Neural cell (in vitro differentiated cells): Measurements from ENCODE around the gene FKBP4. TPM values are rescaled to one million over a fixed set of nuclear protein-coding genes. Genes with fewer than 3 reads are reported as not detected.

Experiments used
- H2AFZ ChIP-seq: fragments of 200-600, 300-800 bp; sonication (generic), shearing (Covaris generic); 2 replicates; pipeline ENCODE4 v1.6.0; 2014; ENCODE audit warnings: low read depth, mild to moderate bottlenecking, antibody characterized with exemption, low read length, moderate library complexity
- H3F3A ChIP-seq: fragments of 200-600 bp; shearing (Covaris generic); 2 replicates; pipeline ENCODE4 v1.6.1; 2016; ENCODE audit warnings: mild to moderate bottlenecking, moderate library complexity, mixed read lengths, antibody characterized with exemption, low read length; ENCODE audit not compliant: insufficient read depth, poor library complexity, severe bottlenecking
- H3K27ac ChIP-seq: fragments of 200-600, 300-800 bp; sonication (generic), shearing (Covaris generic); 2 replicates; pipeline ENCODE4 v1.5.1; 2014; ENCODE audit warnings: mild to moderate bottlenecking, low read length, moderate library complexity
- H3K27me3 ChIP-seq: fragments of 300-800, 200-600 bp; sonication (generic), shearing (Covaris generic); 2 replicates; pipeline ENCODE4 v1.6.0; 2014; ENCODE audit warnings: mild to moderate bottlenecking, low read depth, low read length, moderate library complexity; ENCODE audit not compliant: insufficient read depth
- H3K36me3 ChIP-seq: fragments of 300-800, 200-600 bp; sonication (generic), shearing (Covaris generic); 2 replicates; pipeline ENCODE4 v1.5.1; 2014; ENCODE audit warnings: mild to moderate bottlenecking, antibody characterized with exemption, low read length, moderate library complexity; ENCODE audit not compliant: insufficient read depth
- H3K4me2 ChIP-seq: fragments of 300-800, 200-600 bp; sonication (generic), shearing (Covaris generic); 2 replicates; pipeline ENCODE4 v1.6.0; 2014; ENCODE audit warnings: mild to moderate bottlenecking, low read length
- H3K4me3 ChIP-seq: fragments of 300-800, 200-600 bp; sonication (generic), shearing (Covaris generic); 2 replicates; pipeline ENCODE4 v1.5.1; 2014; ENCODE audit warnings: mild to moderate bottlenecking, low read length, moderate library complexity
- H3K79me2 ChIP-seq: fragments of 200-600 bp; shearing (Covaris generic); replicated peaks from 2 replicates; pipeline ENCODE4 v1.6.0; 2014; ENCODE audit warnings: mild to moderate bottlenecking, low read length, moderate library complexity; ENCODE audit not compliant: insufficient read depth
- H3K9ac ChIP-seq: fragments of 300-800, 200-600 bp; sonication (generic), shearing (Covaris generic); 2 replicates; pipeline ENCODE4 v1.6.1; 2016; ENCODE audit warnings: mild to moderate bottlenecking, low read length, mixed read lengths
- H3K9me2 ChIP-seq: fragments of 200-600 bp; shearing (Covaris generic); 2 replicates; pipeline ENCODE4 v1.6.1; 2016; ENCODE audit warnings: mild to moderate bottlenecking, low read length, mixed read lengths; ENCODE audit not compliant: insufficient read depth
- H3K9me3 ChIP-seq: fragments of 200-600, 300-800 bp; sonication (generic), shearing (Covaris generic); 2 replicates; pipeline ENCODE4 v1.6.1; 2016; ENCODE audit warnings: mild to moderate bottlenecking, mixed run types, low read length, moderate library complexity, mixed read lengths
- H4K20me1 ChIP-seq: fragments of 200-600 bp; shearing (Covaris generic); 2 replicates; pipeline ENCODE4 v1.6.1; 2016; ENCODE audit warnings: mild to moderate bottlenecking, mixed run types; ENCODE audit not compliant: insufficient read depth
- EP300 ChIP-seq: fragments of 450-650 bp; conservative IDR thresholded peaks from 2 replicates; pipeline ENCODE4 v1.6.1; 2014; ENCODE audit warnings: antibody characterized with exemption, mild to moderate bottlenecking, moderate library complexity; ENCODE audit not compliant: poor library complexity, severe bottlenecking
- EZH2 ChIP-seq: fragments of 200-600, 300-800 bp; shearing (Covaris generic), sonication (generic); IDR thresholded peaks from 2 replicates; pipeline ENCODE4 v1.6.1; 2014; ENCODE audit warnings: antibody characterized with exemption, low read length, borderline replicate concordance, mild to moderate bottlenecking; ENCODE audit not compliant: insufficient read depth, poor library complexity, severe bottlenecking
- MXI1 ChIP-seq: fragments of 450-650 bp; conservative IDR thresholded peaks from 2 replicates; pipeline ENCODE4 v1.6.1; 2014; ENCODE audit warnings: antibody characterized with exemption, mild to moderate bottlenecking; ENCODE audit not compliant: poor library complexity, severe bottlenecking
- POLR2AphosphoS5 ChIP-seq: IDR thresholded peaks from 2 replicates; pipeline ENCODE4 v1.6.1; 2012
- RAD21 ChIP-seq: fragments of 450-650 bp; conservative IDR thresholded peaks from 2 replicates; pipeline ENCODE4 v1.6.1; 2014; ENCODE audit warnings: antibody characterized with exemption, mild to moderate bottlenecking, moderate library complexity
- SMC3 ChIP-seq: fragments of 450-650 bp; conservative IDR thresholded peaks from 2 replicates; pipeline ENCODE4 v1.6.1; 2014; ENCODE audit warnings: antibody characterized with exemption, mild to moderate bottlenecking, moderate library complexity; ENCODE audit not compliant: poor library complexity
- TAF1 ChIP-seq: IDR thresholded peaks from 2 replicates; pipeline ENCODE4 v1.6.1; 2012; ENCODE audit warnings: low read depth
- polyA plus RNA-seq: library from polyadenylated mRNA; depleted of rRNA; stranded (reverse); fragments of >200 nt; gene quantifications from 2 replicates; pipeline ENCODE4 v1.2.3, GENCODE V29; 2014
- TF ChIP-seq, protein P1 (sequence below): fragments of 450-650 bp; IDR thresholded peaks from 2 replicates; pipeline ENCODE4 v1.5.1; 2014; ENCODE audit warnings: antibody characterized with exemption, mild to moderate bottlenecking, moderate library complexity; ENCODE audit not compliant: poor library complexity, severe bottlenecking
- TF ChIP-seq, protein P2 (sequence below): IDR thresholded peaks from 2 replicates; pipeline ENCODE4 v1.6.1; 2012; ENCODE audit warnings: borderline replicate concordance

The FKBP4 gene
- polyA plus RNA-seq, 1 donor from 2014 or later, result 102 TPM

DNA sequence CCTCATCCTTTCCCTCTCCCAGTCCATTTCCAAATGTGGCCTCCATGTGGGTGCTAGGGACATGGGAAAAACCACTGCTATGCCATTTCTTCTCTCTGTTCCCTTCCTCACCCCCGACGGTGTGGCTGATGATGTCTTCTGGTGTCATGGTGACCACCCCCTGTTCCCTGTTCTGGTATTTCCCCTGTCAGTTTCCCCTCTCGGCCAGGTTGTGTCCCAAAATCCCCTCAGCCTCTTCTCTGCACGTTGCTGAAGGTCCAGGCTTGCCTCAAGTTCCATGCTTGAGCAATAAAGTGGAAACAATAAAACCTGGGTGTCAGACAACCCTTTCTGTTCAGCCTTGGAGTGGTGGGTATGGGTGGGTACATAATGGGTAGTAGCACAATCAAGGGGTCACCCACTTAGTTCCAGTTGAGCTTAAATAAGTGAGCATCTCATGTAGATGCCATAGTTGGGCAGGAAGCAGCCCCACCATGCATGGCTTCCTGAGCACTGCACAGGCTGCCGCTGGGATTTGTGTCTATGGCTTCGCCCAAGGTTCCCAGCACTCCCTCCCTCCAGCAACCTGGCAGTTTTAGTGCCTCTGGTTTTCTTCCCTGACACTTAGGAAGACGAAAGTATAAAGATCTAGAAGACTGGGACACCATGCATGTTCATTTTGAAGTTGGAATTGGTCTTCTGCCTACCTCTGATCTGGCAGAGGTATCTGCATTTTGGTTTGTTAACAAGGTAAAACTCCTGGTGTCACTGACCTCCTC lies 9.0 kb downstream of the FKBP4 start:
- Histone ChIP-seq H3K27ac (no peak overlapping the region), H3K9me3 (no peaks in the 10 kb centered on the region), H3K36me3 (peaks cover 6% of the 10 kb centered on the region), H3K9me2 (no peaks in the 10 kb centered on the region), H3F3A (no peaks in the 10 kb centered on the region), H3K79me2 (no peaks in the 10 kb centered on the region), H3K27me3 (no peaks in the 10 kb centered on the region), H3K9ac (no peak overlapping the region), H4K20me1 (no peaks in the 10 kb centered on the region), H2AFZ (no peak overlapping the region), H3K4me2 (no peak overlapping the region), H3K4me3 (no peak overlapping the region)
- TF ChIP-seq EP300 (no peak), POLR2AphosphoS5 (no peak), MXI1 (no peak), RAD21 (no peak), SMC3 (no peak), TAF1 (no peak), EZH2 (no peak)
- TF ChIP-seq, protein P1, sequence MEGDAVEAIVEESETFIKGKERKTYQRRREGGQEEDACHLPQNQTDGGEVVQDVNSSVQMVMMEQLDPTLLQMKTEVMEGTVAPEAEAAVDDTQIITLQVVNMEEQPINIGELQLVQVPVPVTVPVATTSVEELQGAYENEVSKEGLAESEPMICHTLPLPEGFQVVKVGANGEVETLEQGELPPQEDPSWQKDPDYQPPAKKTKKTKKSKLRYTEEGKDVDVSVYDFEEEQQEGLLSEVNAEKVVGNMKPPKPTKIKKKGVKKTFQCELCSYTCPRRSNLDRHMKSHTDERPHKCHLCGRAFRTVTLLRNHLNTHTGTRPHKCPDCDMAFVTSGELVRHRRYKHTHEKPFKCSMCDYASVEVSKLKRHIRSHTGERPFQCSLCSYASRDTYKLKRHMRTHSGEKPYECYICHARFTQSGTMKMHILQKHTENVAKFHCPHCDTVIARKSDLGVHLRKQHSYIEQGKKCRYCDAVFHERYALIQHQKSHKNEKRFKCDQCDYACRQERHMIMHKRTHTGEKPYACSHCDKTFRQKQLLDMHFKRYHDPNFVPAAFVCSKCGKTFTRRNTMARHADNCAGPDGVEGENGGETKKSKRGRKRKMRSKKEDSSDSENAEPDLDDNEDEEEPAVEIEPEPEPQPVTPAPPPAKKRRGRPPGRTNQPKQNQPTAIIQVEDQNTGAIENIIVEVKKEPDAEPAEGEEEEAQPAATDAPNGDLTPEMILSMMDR, result no peak
- TF ChIP-seq, protein P2, sequence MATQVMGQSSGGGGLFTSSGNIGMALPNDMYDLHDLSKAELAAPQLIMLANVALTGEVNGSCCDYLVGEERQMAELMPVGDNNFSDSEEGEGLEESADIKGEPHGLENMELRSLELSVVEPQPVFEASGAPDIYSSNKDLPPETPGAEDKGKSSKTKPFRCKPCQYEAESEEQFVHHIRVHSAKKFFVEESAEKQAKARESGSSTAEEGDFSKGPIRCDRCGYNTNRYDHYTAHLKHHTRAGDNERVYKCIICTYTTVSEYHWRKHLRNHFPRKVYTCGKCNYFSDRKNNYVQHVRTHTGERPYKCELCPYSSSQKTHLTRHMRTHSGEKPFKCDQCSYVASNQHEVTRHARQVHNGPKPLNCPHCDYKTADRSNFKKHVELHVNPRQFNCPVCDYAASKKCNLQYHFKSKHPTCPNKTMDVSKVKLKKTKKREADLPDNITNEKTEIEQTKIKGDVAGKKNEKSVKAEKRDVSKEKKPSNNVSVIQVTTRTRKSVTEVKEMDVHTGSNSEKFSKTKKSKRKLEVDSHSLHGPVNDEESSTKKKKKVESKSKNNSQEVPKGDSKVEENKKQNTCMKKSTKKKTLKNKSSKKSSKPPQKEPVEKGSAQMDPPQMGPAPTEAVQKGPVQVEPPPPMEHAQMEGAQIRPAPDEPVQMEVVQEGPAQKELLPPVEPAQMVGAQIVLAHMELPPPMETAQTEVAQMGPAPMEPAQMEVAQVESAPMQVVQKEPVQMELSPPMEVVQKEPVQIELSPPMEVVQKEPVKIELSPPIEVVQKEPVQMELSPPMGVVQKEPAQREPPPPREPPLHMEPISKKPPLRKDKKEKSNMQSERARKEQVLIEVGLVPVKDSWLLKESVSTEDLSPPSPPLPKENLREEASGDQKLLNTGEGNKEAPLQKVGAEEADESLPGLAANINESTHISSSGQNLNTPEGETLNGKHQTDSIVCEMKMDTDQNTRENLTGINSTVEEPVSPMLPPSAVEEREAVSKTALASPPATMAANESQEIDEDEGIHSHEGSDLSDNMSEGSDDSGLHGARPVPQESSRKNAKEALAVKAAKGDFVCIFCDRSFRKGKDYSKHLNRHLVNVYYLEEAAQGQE, result no peak

DNA sequence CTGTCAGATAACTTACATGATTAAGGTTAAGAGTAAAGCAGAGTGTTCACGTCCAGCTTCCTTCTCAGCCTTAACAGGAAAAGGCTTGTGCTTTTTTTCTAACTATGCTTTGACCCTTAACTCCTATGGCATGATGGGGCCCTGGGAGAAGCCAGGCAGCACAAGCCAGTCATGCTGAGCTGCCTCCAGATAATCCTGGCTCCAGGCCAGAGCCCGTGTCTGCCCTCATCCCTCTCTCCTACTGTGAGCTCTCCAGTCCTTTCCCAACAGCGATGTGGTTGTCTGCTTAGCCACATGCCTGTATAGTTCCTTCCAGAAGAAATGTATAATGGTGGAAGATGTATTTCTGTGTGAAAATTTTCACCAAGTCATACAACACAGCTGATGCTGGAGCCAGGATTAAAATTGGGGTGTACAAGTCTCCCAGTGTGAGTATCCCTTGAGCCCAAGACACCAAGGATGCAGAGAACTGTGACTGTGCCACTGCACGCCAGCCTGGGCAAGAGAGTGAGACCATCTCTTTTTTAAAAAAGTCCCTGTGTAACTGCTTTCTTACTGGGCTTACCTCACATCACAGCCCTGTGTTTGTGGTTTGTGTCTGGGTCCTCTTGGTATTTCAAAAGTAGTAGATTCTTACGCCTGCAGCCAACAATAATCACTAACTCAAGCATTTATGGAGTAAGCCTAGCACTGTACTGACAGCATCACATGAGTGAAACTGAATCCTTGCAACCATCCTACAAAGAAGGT lies 9.8 kb downstream of the FKBP4 start:
- H3K79me2 ChIP-seq, result no peaks in the 10 kb centered on the region
- H4K20me1 ChIP-seq, result no peaks in the 10 kb centered on the region
- peaks cover 6% of the 10 kb centered on the region for H3K36me3 ChIP-seq
- TF ChIP-seq RAD21, result no peak
- no peak for TF ChIP-seq MXI1
- no peak for TF ChIP-seq SMC3
- TF ChIP-seq, protein P1, result no peak
- no peak for TF ChIP-seq TAF1
- TF ChIP-seq EZH2, result no peak
- TF ChIP-seq, protein P2, result no peak
- TF ChIP-seq POLR2AphosphoS5, result no peak
- TF ChIP-seq EP300, result no peak
- H3K27me3 ChIP-seq, result no peaks in the 10 kb centered on the region
- no peak overlapping the region for H3K4me3 ChIP-seq
- no peak overlapping the region for H3K27ac ChIP-seq
- H3K9me3 ChIP-seq, result no peaks in the 10 kb centered on the region
- H2AFZ ChIP-seq, result no peak overlapping the region
- H3K9me2 ChIP-seq, result no peaks in the 10 kb centered on the region
- no peak overlapping the region for H3K9ac ChIP-seq
- no peak overlapping the region for H3K4me2 ChIP-seq
- no peaks in the 10 kb centered on the region for H3F3A ChIP-seq
